HG03521 (cell line): Measurements from ENCODE around the gene HNRNPUL1.
"Not testable (repeated sequence)": the region's sequence is repeated elsewhere in the genome, so short reads cannot be mapped to it uniquely, and the experiment has no call there.

Experiments used
- ATAC-seq: cut with Tn5 transposase; IDR thresholded peaks from one replicate; pipeline ENCODE4 v1.9.1; 2021; ENCODE audit warnings: mild to moderate bottlenecking, moderate library complexity; ENCODE audit not compliant: unreplicated experiment

The HNRNPUL1 gene

DNA sequence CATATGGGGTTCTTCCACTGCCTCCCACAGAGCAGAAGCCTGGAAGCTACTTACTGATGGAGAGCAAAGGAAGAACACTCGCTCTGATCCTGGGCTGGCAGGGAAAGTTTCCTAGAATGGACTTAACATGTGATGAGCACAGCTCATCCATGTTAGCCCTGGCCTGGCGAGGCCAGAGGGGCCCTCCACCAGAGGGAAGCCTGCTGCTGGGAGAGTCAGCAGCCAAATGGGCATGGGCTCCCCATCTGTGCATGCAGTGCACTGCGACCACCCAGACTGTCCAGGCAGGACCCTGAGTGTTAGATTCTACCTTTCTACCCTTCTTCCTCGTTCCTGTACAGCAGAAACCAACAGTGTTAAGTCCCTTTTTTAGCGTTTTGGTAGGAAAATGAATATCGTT, 8.9 kb downstream of the HNRNPUL1 start:
- ATAC-seq: no peak

GRCh38 chr19:41274802-41275201, 10.6 kb downstream of the HNRNPUL1 start:
- ATAC-seq: no peak

GRCh38 chr19:41276231-41276630, 12.1 kb downstream of the HNRNPUL1 start:
- no peak for ATAC-seq

GRCh38 chr19:41278478-41278877, 14.3 kb downstream of the HNRNPUL1 start:
- no peak for ATAC-seq

DNA sequence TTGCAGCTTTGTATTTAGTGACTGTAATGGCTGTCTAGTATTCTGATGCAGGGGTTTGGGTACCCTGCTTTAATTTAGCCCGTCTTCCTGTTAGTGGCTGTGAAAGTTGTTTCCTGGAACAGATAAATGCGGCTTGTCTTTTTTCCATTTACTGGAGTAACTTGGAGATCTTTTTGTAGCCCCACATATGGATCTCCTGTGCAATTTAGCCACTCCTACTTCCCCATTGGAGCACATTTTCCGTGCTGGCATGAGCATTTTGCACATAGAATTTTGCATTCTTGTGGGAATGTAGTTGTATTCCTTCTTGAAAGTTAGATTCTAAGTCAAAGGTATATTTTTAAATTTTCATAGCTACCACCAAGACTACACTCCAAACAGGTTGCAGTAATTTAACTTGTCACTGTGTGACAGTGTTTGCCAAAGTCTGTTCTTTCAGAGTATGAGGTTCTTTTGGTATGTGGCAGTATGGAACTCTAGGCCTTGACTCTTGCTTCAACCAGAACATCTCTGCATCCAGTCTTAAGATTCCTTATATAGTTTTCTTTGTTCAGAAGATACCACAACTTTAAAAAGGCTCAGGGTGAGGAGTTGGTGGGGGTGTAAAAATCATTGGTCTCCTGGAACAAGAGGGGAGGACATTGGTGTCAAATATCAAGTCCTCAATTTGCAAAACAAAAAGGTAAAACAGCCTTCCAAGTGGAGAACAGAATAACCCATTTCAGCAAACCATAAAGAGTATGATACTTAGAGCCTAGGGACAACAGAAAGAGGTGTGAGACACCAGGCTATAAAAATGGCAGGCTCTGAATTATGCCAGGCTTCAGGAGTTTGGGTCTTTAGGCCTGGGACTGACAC, 24.7 kb downstream of the HNRNPUL1 start:
- ATAC-seq: no peak

GRCh38 chr19:41289814-41290213, 25.6 kb downstream of the HNRNPUL1 start:
- ATAC-seq: not testable (repeated sequence)

GRCh38 chr19:41294393-41294792, 30.2 kb downstream of the HNRNPUL1 start:
- ATAC-seq: no peak

GRCh38 chr19:41295499-41295898, 31.3 kb downstream of the HNRNPUL1 start:
- ATAC-seq: no peak

DNA sequence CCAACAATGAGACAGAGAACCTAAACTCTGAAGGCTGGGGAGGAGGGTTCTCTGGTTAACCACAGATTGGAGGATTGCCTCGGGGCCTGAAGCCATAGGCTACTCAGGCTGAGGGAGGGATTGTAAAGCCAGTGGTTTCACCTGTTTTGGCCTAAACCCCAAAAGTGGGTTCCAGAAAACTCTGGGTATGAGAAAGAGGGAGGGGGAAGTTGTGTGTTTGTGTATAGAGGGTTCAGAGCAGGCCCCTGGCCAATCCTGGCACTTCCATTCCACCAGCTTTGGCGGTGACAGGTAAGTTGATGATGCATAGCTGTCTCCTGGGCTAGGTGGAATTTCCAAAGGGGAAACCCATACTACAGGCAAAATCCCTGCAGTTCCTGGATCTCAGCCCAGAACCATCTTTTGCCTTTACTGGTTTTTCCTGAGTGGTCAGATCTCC, 32.3 kb downstream of the HNRNPUL1 start:
- ATAC-seq: no peak

DNA sequence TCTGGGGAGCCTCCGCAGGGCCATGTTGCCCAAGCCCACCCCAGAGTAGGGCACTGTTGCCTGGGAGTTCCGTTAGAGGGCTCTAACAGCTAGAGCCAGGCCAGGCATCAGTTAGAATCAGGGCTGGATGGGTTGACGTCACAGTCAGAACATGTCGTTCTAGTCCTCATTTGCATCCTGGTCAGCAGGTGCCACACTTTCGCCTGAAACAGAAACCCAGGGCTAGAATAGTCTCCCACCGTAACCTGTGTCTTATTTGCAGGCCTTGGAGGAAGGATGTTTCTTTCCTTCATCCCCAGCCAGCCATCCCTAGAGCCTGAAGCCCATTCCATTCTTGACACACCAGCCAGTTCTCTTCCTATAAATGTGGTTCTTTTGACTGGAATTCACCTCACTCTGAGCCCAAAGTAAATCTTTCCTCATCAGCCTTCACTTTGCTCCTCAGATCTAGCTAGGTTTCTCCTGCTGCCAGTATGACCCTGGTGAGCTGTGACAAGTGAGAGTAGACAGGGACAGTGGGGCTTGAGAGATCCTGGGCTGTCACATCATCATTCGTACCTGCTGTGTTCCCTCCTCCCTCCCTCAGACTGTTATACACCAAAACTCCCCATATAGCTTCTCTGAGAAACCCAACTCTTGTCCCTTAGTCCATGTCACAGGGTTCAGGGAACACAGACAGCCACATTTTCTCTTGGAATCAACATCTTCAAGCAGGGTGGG, 33.6 kb downstream of the HNRNPUL1 start:
- ATAC-seq: peak; percentile 77

DNA sequence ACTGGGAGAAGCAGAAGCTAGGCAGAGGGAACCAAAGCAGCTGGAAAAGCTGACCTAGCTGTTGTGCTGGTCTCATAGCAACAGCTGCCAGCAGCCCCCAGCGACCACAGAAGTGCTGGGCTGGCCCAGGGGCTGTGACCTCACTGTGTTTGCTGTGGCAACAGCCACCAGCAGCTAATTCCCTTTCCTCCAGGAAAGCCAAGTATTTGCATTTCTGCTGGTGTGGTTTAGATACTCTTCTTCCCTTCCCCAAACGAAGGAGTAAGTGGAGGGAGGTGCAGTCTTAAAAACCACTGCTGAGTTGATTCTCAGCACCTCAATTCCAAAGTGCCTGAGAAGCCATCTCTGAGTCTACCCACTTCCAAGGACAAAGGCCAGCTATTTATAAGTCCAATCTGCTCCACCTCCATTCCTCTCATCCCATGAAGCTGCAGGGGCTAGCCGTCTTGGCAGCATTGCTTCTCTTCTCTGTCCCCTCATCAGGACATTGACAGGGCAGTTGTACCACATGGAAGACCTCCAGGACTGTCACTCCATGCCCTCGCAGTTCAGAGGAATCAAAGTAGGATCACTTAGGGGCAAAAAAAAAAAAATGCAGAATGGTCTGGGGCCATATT, 34.3 kb downstream of the HNRNPUL1 start:
- no peak for ATAC-seq

GRCh38 chr19:41299046-41299754, 35.0 kb downstream of the HNRNPUL1 start:
- ATAC-seq: no peak

DNA sequence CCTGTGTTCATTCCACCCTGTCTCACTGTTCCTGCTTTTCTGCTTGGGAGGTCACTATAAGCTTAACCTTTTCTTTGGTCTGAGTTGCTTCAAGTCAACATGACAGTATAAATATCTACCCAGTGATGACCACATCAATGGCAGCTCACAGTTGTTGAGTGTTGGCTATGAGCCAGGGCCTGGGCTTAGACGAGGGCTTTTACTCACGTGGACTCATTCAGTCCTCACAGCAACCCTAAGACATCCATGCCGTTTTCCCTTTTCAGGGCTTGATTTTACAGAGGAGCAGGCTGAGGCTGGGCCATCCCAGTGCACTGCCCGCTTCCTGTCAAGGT, 35.5 kb downstream of the HNRNPUL1 start:
- no peak for ATAC-seq

DNA sequence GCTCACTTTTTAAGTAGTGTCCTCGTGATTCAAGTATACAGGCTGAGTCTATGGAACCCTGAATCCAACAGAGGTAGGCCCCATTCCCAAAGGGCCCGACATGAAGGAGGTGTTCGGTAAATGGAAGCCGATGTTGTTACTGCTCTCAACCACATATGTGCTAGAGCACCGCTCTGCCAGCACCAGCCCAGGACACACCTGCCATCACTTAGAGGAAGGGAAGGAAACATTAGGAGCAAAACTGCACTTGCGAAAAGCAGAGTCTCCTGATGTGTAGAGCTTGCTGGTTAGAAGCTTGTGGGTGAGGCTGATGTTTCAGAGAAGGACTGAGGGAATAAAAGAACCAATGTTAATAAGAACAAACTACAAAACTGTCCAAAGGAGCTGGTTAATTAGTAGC, 36.4 kb downstream of the HNRNPUL1 start:
- no peak for ATAC-seq

GRCh38 chr19:41302624-41303351, 38.6 kb downstream of the HNRNPUL1 start:
- no peak for ATAC-seq

GRCh38 chr19:41303954-41304353, 39.8 kb downstream of the HNRNPUL1 start:
- ATAC-seq: no peak

DNA sequence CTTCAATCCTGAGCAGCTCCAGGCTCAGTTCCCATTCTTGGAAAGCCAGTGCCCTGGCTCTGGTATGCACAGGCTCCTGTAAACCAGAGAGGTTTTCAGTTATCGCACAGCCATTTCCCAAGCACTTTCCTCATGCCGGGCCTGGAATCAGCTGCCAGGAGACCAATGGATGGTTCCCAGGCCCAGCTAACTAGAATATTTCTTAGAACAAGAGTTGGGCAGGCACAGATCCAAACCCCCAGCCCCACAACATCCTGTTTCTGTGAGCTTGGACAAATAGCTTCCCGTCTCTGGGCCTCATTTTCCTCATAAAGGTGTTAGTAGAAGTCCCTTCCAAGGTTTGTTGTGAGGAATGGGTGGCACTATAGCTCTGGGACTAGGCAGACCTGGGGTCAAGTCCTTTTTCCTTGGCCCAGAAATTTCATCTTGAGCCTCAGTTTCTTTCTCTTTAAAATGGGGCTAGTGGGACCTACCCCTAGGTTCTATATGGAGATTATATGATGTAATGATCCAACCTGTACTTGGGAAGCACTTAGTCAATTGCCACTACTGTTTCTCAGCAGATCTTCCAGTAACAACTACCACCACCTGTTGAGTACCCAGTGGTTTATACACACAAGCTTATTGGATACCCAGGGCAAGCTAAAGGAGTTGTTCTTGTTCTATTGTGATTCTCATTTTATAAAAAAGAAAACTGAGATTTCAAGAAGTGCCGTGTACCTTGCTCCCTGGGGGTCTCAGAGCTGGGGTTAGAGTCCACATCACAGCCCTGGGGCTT, 40.7 kb downstream of the HNRNPUL1 start:
- ATAC-seq: no peak

DNA sequence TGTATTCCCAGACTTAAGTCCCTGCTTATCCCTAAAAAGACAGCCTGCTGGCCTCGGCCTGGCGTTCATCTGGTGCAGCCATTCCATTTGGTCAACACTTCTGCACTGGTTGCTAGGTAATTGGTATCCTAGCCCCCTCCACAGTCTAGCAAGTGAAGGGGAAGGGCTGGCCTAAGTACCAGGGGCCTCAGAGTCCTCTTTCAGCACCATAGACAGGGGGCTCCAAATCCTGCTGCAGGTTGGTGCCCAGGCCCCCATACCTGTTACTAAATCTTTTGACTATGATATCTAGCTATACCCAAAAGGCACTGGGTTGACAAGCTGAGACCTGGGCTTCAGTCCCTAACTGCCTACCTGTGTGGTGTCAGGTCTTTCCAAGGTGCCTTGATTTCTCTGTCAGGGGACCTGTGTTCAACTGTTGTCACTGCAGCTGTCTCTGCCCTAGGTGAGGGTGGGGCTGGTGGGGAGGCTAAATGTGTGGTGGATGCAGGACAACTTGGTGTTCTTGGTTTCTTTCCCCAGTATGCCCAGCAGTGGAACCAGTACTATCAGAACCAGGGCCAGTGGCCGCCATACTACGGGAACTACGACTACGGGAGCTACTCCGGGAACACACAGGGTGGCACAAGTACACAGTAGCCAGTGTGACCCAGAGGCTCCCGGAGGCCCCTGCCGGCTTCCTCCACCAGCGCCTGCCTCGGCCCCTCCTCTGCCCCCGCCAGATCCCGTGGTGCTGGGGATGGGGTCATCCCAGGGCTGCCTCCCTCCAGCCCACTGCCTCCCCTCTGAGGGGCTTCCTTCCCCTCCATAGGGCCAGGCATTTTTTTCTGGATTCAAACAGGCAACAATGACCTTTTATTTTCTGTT, 42.0 kb downstream of the HNRNPUL1 start:
- ATAC-seq: no peak
